ENCODE measurements around the gene ADCY9. TPM values are rescaled to one million over a fixed set of nuclear protein-coding genes. Genes with fewer than 3 reads are reported as not detected.

ADCY9 gene
- total and polyA plus RNA-seq, 2 experiments from 2014 or later = 1.9 to 21.9 TPM

DNA sequence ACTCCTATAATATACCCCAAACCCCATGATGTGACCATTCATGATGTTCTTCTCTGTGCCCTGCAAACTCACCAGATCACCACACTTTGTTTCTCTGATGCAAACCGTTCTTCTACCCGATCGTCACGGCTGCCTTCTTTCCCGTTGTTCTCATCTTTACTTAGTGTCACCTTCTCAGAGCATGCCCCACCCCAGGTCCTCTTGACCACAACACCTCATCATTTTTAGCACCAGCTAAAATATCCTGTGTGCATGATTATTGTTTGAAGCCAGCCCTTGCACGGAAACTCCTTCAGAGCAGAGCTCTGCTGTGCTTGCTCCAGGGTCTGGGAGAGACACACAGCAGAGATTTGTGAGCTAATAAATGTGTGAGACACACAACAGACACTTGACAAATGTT is 196.8 kb downstream of the ADCY9 start:
- Histone ChIP-seq H4K20me1 (ENCODE audit: insufficient read depth) (no peaks in the 10 kb centered on the region), H3K9me2 (ENCODE audit: insufficient read depth) (no peaks in the 10 kb centered on the region), H3K9ac (no peak overlapping the region), H3K4me1 (ENCODE audit: insufficient read depth) (no peaks in the 10 kb centered on the region), H3K27ac (no peak overlapping the region), H3K36me3 (ENCODE audit: low read depth) (no peaks in the 10 kb centered on the region), H3K9me3 (ENCODE audit: low read depth) (no peaks in the 10 kb centered on the region), H3K4me3 (no peak overlapping the region), H3F3A (ENCODE audit: insufficient read depth) (no peaks in the 10 kb centered on the region), H2AFZ (no peak overlapping the region), H3K79me2 (ENCODE audit: insufficient read depth) (no peaks in the 10 kb centered on the region), H3K4me2 (ENCODE audit: unreplicated experiment) (no peak overlapping the region), H3K27me3 (replicated peaks; ENCODE audit: insufficient read depth) (no peaks in the 10 kb centered on the region)
- in situ Hi-C loops (cut with MboI) = no loop called here
- no peak for DNase-seq
- WGBS, 2 experiments (ENCODE audit: low coverage in 1 of 2, low lambda C conversion rate in 2 of 2, missing lambda C conversion rate in 2 of 2) = 67 to 68% methylated on average over 6 of the region's 6 CpGs
- TF ChIP-seq EZH2 (IDR thresholded peaks at IDR 0.05; ENCODE audit: insufficient read depth, poor library complexity, severe bottlenecking) (no peak), EZH2phosphoT487 (IDR thresholded peaks at IDR 0.05; ENCODE audit: insufficient read depth, low read depth) (no peak)

- H3K4me3 ChIP-seq = no peak overlapping the region
- no peaks in the 10 kb centered on the region for H3K79me2 ChIP-seq (ENCODE audit: insufficient read depth)
- H3K9me2 ChIP-seq (ENCODE audit: insufficient read depth) = no peaks in the 10 kb centered on the region
- H3K27ac ChIP-seq = no peak overlapping the region
- no peak overlapping the region for H3K4me2 ChIP-seq (ENCODE audit: unreplicated experiment)
- TF ChIP-seq EZH2phosphoT487 (IDR thresholded peaks at IDR 0.05; ENCODE audit: insufficient read depth, low read depth) (no peak), EZH2 (IDR thresholded peaks at IDR 0.05; ENCODE audit: insufficient read depth, poor library complexity, severe bottlenecking) (no peak)
- H3K9me3 ChIP-seq (ENCODE audit: low read depth) = no peaks in the 10 kb centered on the region
- DNase-seq = no peak
- no peak overlapping the region for H2AFZ ChIP-seq
- no peak overlapping the region for H3K9ac ChIP-seq
- H3K4me1 ChIP-seq (ENCODE audit: insufficient read depth) = no peaks in the 10 kb centered on the region
- no peaks in the 10 kb centered on the region for H4K20me1 ChIP-seq (ENCODE audit: insufficient read depth)
- no peaks in the 10 kb centered on the region; the same call in 1 of the 2 replicates for H3K27me3 ChIP-seq (replicated peaks; ENCODE audit: insufficient read depth)
- in situ Hi-C loops (cut with MboI) = no loop called here
- H3K36me3 ChIP-seq (ENCODE audit: low read depth) = no peaks in the 10 kb centered on the region
- no peaks in the 10 kb centered on the region for H3F3A ChIP-seq (ENCODE audit: insufficient read depth)
- 50 to 55% methylated on average over 17 of the region's 17 CpGs for WGBS, 2 experiments (ENCODE audit: low coverage in 1 of 2, low lambda C conversion rate in 2 of 2, missing lambda C conversion rate in 2 of 2)
These were observed 200.6 kb downstream of the ADCY9 start for GRCh38 chr16:3915426-3916260.

- H3K9me2 ChIP-seq (ENCODE audit: insufficient read depth) = no peaks in the 10 kb centered on the region
- no peaks in the 10 kb centered on the region for H3K9me3 ChIP-seq (ENCODE audit: low read depth)
- in situ Hi-C loops (cut with MboI) = no loop called here
- no peaks in the 10 kb centered on the region for H3K79me2 ChIP-seq (ENCODE audit: insufficient read depth)
- no peak overlapping the region for H3K27ac ChIP-seq
- H3K27me3 ChIP-seq (replicated peaks; ENCODE audit: insufficient read depth) = no peaks in the 10 kb centered on the region; the same call in 1 of the 2 replicates
- H2AFZ ChIP-seq = no peak overlapping the region
- no peak for TF ChIP-seq EZH2phosphoT487 (IDR thresholded peaks at IDR 0.05; ENCODE audit: insufficient read depth, low read depth)
- TF ChIP-seq EZH2 (IDR thresholded peaks at IDR 0.05; ENCODE audit: insufficient read depth, poor library complexity, severe bottlenecking) = no peak
- no peak overlapping the region for H3K9ac ChIP-seq
- no peak for DNase-seq
- H3F3A ChIP-seq (ENCODE audit: insufficient read depth) = no peaks in the 10 kb centered on the region
- no peak overlapping the region for H3K4me2 ChIP-seq (ENCODE audit: unreplicated experiment)
- H4K20me1 ChIP-seq (ENCODE audit: insufficient read depth) = no peaks in the 10 kb centered on the region
- no peaks in the 10 kb centered on the region for H3K4me1 ChIP-seq (ENCODE audit: insufficient read depth)
- no peaks in the 10 kb centered on the region for H3K36me3 ChIP-seq (ENCODE audit: low read depth)
- WGBS, 2 experiments (ENCODE audit: low coverage in 1 of 2, low lambda C conversion rate in 2 of 2, missing lambda C conversion rate in 2 of 2) = 68 to 70% methylated on average over 6 of the region's 6 CpGs
- H3K4me3 ChIP-seq = no peak overlapping the region
These were observed 203.3 kb downstream of the ADCY9 start for GRCh38 chr16:3912897-3913296.

Small RNA genes lying within 50 kb of the gene (small RNA-seq; reads per million reads assigned to genes)
- not detected for gene AC009171.1 (ENCODE audit: low read depth, low replicate concordance)

Other genes with a start within 250 kb of the ADCY9 start
- 11.9 and 25.5 TPM in 2 replicates for gene CREBBP, start 235.7 kb downstream of the ADCY9 start, total RNA-seq (2014; rRNA removed; shearing (Covaris generic))
- 7.8 and 11.7 TPM in 2 replicates for gene CREBBP, start 235.7 kb downstream of the ADCY9 start, polyA plus RNA-seq (2016; fragmentation: Nextera tagmentation; extraction: Ambion mirVana)
- gene SRL, start 125.6 kb upstream of the ADCY9 start, total RNA-seq (2014; rRNA removed; shearing (Covaris generic)) = not detected in 2 replicates
- not detected in 2 replicates for gene SRL, start 125.6 kb upstream of the ADCY9 start, polyA plus RNA-seq (2016; fragmentation: Nextera tagmentation; extraction: Ambion mirVana)
- gene TFAP4, start 156.6 kb upstream of the ADCY9 start, total RNA-seq (2014; rRNA removed; shearing (Covaris generic)) = 3.4 and 5.4 TPM in 2 replicates
- gene TFAP4, start 156.6 kb upstream of the ADCY9 start, polyA plus RNA-seq (2016; fragmentation: Nextera tagmentation; extraction: Ambion mirVana) = 0.91 and 1.5 TPM in 2 replicates
- 2.9 and 3.2 TPM in 2 replicates for gene GLIS2, start 199.6 kb upstream of the ADCY9 start, total RNA-seq (2014; rRNA removed; shearing (Covaris generic))
- gene GLIS2, start 199.6 kb upstream of the ADCY9 start, polyA plus RNA-seq (2016; fragmentation: Nextera tagmentation; extraction: Ambion mirVana) = 6.8 and 7.3 TPM in 2 replicates
- 20.4 and 33.0 TPM in 2 replicates for gene PAM16, start 234.9 kb upstream of the ADCY9 start, total RNA-seq (2014; rRNA removed; shearing (Covaris generic))
- gene PAM16, start 234.9 kb upstream of the ADCY9 start, polyA plus RNA-seq (2016; fragmentation: Nextera tagmentation; extraction: Ambion mirVana) = 74.5 and 78.9 TPM in 2 replicates